DMS114 treated with DMSO at 0.1 percent for 48 hours (cell line): ENCODE measurements around the gene HPS6.

ENCODE experiments used
- DNase-seq: peaks from one replicate; lab custom pipeline; 2025; ENCODE audit not compliant: unreplicated experiment; lab: John Stamatoyannopoulos, UW

The HPS6 gene

GRCh38 chr10:102068216-102068615 is 3.1 kb downstream of the HPS6 start:
- no peak for DNase-seq

- no peak for DNase-seq
Observed at GRCh38 chr10:102069071-102069470, 3.9 kb downstream of the HPS6 start.

DNA sequence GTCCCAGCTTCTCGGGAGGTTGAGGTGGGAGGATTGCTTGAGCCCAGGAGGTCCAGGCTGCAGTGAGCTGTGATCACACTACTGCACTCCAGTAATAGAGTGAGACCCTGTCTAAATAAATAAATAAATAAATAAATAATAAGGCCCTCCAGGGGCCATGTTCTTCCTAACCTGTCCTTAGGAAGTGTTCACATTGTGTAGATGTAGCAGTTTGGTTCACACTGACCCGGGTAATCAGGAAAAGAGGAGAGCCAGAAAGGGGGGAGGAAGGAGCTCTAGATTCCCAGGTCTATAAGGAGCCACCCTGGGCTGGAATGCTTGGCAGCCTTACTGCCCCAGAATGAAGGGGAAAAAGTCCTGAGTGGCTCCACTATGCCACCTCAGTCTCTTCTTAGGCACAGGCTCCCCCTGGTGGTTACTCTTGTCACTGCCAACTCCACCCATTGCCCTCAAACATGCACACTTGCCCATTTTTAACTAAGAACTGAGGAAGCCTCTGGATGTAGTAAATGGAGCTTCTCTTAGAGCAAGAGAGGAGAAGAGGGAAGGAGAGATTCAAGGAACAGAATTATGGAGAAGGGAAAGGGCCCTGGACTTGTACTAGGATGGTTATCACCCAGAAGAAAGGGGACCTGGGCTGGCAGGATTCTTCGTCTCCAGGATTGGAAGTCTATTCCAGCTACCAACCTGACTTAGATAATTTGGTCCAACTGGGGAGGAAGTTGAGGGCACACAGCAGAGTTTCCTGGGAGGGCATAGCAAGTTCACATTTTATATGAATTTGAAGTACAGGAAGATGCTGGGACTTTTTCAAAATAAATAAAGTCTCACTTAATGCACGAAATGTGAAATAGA is 7.8 kb downstream of the HPS6 start:
- DNase-seq: peak; percentile 74

DNA sequence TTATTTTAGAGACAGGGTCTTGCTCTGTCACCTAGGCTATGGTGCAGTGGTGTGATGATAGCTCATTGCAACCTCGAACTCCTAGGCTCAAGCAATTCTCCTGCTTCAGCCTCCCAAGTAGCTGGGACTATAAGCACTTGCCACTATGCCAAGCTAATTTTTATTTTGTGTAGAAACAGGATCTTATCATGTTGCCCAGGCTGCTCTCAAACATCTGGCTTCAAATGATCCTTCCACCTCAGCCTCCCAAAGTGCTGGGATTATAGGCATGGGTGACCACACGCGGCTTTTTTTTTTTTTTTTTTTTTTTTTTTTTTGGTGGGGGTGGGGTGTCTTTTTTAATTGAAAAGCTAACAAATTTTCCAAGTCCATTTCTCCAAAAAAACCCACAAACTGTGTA is 18.4 kb downstream of the HPS6 start:
- no peak for DNase-seq

- no peak for DNase-seq
Observed at GRCh38 chr10:102085336-102085735, 20.2 kb downstream of the HPS6 start.

DNA sequence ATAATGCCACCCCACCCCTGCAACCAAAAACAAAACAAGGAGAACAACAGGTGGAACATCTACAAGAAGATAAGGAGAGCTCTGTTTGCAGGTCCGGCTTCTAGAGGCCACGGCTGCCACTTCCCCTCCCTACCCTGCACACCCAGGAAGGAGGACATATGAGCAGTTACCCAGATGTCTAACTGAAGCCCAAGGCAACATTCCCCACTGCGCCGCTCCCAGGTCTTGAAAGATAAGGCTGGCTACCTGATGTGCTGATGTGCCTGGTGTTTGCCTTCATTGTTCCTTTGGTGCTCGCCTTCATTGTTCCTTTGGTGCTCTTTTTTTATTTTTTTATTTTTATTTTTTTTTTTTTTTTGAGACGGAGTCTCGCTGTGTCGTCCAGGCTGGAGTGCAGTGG is 21.0 kb downstream of the HPS6 start:
- no peak for DNase-seq

DNA sequence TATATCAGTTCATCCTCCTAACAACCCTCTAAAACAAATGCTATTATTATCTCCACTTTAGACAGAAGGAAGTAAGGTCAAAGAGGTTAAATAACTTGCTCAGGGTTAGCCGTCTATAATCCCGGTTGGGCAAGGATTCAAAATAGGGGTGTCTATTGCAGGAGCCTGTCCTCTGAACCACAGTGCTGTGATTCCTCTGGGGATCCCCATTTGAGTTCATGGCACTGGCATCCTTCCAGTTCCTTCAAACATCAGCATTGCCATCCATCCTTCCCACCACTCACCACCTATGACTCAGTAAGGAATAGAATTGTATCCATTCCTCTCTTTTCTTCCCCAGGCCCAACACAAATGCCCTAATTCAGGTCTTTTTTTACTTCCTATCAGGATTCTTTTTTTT is 25.6 kb downstream of the HPS6 start:
- no peak for DNase-seq

DNA sequence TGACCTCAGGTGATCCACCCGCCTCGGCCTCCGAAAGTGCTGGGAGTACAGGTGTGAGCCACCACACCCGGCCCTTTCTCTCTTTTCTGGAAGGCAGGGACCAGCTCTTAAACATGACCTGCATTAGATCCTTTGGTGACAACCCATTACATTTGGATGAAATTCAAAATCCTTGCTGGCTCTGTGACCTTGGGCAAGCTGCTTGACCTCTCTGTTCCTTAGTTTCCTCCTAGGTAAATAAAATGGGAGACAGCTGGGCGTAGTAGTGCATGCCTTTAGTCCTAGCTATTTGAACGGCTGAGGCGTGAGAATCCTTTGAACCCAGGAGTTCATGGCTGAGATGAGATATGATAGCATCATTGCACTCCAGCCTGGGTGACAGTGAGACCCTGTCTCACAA is 31.3 kb downstream of the HPS6 start:
- no peak for DNase-seq

DNA sequence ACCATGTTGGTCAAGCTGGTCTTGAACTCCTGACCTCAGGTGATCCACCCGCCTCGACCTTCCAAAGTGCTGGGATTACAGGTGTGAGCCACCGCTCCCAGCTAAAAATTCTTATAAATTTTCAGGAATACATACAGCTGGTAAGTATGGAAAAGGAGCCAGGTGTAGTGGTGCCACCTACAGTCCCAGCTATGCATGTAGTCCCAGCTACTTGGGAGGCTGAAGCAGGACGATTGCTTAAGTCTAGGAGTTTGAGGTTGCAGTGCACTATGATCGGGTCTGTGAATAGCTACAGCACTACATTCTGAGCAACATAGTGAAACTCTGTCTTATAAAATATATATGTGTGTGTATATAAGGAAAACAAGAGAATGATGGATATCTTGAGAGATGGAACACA is 36.0 kb downstream of the HPS6 start:
- peak; percentile 22 for DNase-seq

DNA sequence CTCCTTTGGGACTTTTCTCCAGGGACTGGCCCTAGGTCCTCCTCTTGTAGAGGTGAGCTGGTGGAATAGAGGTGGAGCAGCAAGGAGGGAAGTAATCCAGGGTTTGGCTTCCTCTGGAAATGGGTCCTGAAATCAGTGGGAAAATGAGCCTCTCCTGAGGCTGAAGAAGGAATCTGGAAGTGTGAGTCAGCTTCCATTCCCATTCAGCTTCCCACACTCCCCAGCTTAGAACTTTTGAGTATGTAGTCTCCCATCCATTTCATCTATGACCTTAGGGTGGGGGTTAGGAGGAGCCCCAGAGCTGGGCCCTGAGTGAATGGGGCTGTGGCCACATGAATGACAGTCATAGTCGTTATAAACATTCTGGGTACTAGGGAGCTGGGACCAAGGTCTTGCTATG is 37.3 kb downstream of the HPS6 start:
- DNase-seq: no peak

DNA sequence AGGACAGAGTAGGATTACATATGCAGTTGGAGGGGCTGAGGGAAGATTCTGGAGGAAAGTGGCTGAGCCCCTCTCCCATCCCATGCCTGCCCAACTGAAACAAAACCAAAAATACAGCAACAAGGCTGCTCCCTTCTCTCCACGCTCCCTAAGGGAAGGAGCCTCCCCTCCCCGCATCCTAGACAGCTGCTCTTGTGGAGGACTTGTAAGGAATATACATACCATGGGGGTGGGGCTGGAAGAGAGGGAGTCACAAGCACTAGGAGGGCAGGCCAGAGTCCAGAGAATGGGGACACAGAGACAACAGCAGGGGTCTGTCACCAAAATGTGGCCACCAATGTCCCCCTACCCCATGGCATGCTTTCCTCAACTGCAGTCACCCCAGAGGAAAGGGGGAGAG is 41.8 kb downstream of the HPS6 start:
- DNase-seq: no peak

DNA sequence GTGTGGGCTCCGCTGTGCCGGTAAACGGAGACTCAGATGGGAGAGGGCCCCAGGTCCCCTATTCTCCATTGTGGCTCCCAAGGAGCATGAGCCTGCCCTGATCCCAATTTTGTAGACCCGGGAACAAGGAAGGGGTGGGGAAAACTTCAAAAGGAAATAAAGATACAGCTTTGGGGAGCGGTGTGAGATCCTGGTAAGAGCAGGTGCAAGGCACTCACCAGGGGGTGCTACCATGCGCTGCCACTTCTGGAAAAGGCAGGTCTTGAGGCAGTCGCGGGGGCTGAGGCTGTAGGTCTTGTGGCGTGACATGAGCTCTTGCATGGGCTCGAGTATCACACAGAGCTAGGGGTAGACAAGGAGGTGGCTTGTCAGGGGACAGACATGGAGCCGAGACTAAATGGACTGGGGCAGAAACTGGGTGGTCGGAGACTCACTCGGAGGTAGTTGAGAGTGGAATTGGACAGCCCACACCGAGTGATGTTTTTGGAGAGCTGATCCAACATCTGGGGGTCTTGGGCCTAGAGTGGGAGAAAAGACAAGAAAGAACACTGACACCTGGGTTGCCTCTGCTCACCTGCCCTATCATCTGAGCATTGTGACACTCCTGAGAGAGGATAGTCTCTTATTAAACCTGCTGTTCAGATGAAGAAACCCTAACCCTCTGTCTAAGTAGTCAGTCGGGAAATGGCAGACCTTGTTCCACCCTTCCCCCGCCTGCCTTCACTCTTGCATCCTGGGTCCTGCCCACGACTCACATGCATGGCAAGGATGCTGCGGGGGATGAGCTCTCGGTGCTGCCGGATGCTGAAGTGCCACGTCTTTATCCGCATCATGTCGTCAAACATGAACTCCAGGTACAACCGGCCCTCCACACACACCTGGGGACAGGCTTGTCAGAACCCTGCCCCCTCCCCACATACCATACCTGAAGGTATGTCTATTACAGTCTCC is 44.3 kb downstream of the HPS6 start:
- no peak for DNase-seq

DNA sequence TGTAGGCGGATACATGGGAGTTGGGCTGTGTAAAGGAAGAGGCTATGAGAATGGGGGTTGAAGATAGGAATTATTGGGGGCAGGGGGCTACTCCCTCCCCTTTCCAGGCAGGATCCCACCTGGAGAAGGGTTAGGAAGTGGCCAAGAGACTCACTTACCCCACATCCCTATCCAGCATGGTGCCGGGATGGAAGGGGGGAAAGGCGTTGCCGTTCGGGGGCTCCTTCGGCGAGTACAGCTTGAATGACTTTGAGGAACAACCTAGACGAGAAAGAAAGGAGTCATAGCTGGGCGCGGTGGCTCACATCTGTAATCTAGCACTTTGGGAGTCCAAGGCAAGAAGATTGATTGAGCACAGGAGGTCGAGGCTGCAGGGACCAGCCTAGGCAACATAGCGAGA is 46.1 kb downstream of the HPS6 start:
- DNase-seq: no peak

GRCh38 chr10:102112210-102112817 is 47.2 kb downstream of the HPS6 start:
- no peak for DNase-seq

DNA sequence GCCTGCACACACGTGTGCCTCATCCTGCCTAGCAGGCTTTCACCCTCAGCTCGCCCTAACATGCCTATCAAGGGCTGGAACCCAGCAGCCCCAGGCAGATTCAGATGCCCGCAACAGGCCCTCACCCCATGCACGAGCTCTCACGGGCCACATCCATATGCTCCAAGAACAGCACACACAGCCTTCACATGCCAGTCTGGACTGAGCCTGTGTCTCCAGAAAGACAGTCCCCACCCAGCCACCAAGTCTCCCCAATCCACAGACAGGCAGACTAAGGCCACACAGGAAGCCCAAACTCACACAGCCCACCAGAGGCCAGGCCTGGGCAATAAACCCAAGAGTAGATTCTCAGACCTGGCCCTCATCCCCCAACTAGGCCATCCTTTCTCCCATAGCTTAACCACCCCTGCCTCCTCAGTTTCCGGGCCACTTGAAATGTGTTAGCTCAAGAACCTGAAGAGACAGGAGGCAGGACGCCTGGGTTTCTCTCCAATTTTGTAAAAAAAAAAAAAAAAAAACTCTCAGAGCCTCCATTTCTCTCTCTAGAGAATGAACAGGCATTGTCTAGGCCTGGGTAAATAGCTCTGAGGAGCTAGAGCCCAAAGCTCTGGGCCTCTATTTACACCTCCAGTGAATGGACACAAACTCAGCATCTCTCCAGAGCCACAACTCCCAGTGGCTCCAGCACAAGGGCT is 48.3 kb downstream of the HPS6 start:
- DNase-seq: no peak

- DNase-seq: no peak
Observed at GRCh38 chr10:102113956-102114857, 49.1 kb downstream of the HPS6 start.

DNA sequence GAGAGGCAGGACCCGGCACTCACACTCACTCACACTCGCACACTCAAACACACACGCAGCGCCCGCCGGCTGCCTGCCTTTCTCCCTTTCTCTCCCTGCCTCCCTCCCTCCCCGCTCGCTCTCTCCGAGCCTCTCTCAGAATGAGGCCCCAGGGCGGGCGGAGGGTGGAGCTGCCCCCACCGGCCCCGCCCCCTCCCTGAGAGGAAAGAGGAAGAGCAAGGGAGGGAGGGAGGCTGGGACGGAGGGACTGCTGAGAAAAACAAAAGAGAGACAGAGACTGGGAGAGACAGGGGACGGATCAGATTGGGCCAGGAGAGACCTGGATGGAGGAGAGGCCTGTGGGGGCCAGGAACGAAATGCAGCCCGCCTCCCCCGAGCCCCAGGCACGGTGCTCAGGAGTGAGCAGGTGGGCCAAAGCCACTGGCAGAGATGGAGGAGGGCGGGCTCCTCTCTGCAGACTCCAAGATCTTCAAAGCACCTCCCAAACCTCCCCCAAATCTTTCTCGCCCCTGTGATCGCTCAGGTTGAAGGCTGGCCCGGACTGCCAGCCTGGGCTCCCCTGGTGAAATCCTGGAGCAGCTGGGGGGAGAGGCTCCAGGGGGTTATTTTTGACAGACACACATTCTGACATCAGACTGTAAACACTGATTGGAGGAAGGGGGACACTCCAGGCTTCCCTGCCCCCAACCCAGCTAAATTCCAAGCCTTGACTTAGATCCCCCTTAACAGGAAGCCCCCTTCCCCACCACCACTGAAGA is 49.9 kb downstream of the HPS6 start:
- peak; percentile 66 for DNase-seq

GRCh38 chr10:102115775-102116174 is 50.6 kb downstream of the HPS6 start:
- no peak for DNase-seq

- DNase-seq: no peak
Observed at GRCh38 chr10:102116656-102117055, 51.5 kb downstream of the HPS6 start.
